OCI-M1 (cell line): ENCODE data around the gene HDAC4.

Source experiments
- DNase-seq: peaks from one replicate; lab custom pipeline; 2025; lab: John Stamatoyannopoulos, UW

Gene HDAC4

GRCh38 chr2:239119346-239120126, 281.3 kb downstream of the HDAC4 start:
- DNase-seq: no peak

GRCh38 chr2:239118675-239119211, 282.1 kb downstream of the HDAC4 start:
- no peak for DNase-seq

- no peak for DNase-seq
Measured at GRCh38 chr2:239118264-239118663, 282.6 kb downstream of the HDAC4 start.

- no peak for DNase-seq
Measured at GRCh38 chr2:239117831-239118230, 283.0 kb downstream of the HDAC4 start.

GRCh38 chr2:239116456-239117246, 284.2 kb downstream of the HDAC4 start:
- no peak for DNase-seq

- DNase-seq: no peak
Measured at GRCh38 chr2:239115616-239116015, 285.2 kb downstream of the HDAC4 start.

- no peak for DNase-seq
Measured at GRCh38 chr2:239114616-239115265, 286.1 kb downstream of the HDAC4 start.

- DNase-seq: no peak
Measured at GRCh38 chr2:239114119-239114581, 286.7 kb downstream of the HDAC4 start.

GRCh38 chr2:239113615-239114014, 287.2 kb downstream of the HDAC4 start:
- DNase-seq: no peak

- no peak for DNase-seq
Measured at GRCh38 chr2:239113171-239113570, 287.6 kb downstream of the HDAC4 start.

- DNase-seq: no peak
Measured at GRCh38 chr2:239112127-239112774, 288.6 kb downstream of the HDAC4 start.

GRCh38 chr2:239111401-239112100, 289.3 kb downstream of the HDAC4 start:
- DNase-seq: no peak

- no peak for DNase-seq
Measured at GRCh38 chr2:239110595-239111048, 290.2 kb downstream of the HDAC4 start.

GRCh38 chr2:239109928-239110545, 290.8 kb downstream of the HDAC4 start:
- DNase-seq: no peak

GRCh38 chr2:239109041-239109927, 291.5 kb downstream of the HDAC4 start:
- no peak for DNase-seq

- no peak for DNase-seq
Measured at GRCh38 chr2:239108459-239108858, 292.4 kb downstream of the HDAC4 start.

- DNase-seq: no peak
Measured at GRCh38 chr2:239107936-239108335, 292.9 kb downstream of the HDAC4 start.

- no peak for DNase-seq
Measured at GRCh38 chr2:239106966-239107365, 293.9 kb downstream of the HDAC4 start.

- DNase-seq: peak; percentile 60
Measured at GRCh38 chr2:239106314-239106908, 294.4 kb downstream of the HDAC4 start.
